HL-60 (cell line): Measurements from ENCODE around the gene OR10D3.

Source experiments
- DNase-seq, 2 experiments: peaks; one replicate each; pipeline ENCODE4 v3.0.0-alpha.2; 2010 to 2020; ENCODE audit warnings: low read depth in 1 of 2, low spot score in 1 of 2
- H3K27ac ChIP-seq: fragments of 250-450 bp; sonication (Bioruptor Pico); replicated peaks from 2 replicates; pipeline ENCODE4 v1.5.1; 2020; ENCODE audit warnings: mild to moderate bottlenecking, moderate library complexity
- H3K27me3 ChIP-seq: fragments of 250-450 bp; sonication (Bioruptor Pico); 2 replicates; pipeline ENCODE4 v1.5.1; 2021; ENCODE audit warnings: mild to moderate bottlenecking, moderate library complexity; ENCODE audit not compliant: insufficient read depth, poor library complexity, severe bottlenecking
- H3K4me3 ChIP-seq: replicated peaks from 2 replicates; pipeline ENCODE4 v1.5.1; 2011; ENCODE audit warnings: mild to moderate bottlenecking, control low read depth, low read length; ENCODE audit not compliant: insufficient read depth
- CTCF ChIP-seq: IDR thresholded peaks from one replicate; pipeline ENCODE4 v1.5.1; 2011; ENCODE audit warnings: low read length, control low read depth, inconsistent platforms; ENCODE audit not compliant: insufficient read depth
- GABPA ChIP-seq: IDR thresholded peaks from 2 replicates; pipeline ENCODE4 v1.6.1; 2012; ENCODE audit warnings: low read depth
- POLR2AphosphoS5 ChIP-seq: IDR thresholded peaks from 2 replicates; pipeline ENCODE4 v1.6.1; 2012; ENCODE audit warnings: low read depth
- REST ChIP-seq: IDR thresholded peaks from 2 replicates; pipeline ENCODE4 v1.6.1; 2012; ENCODE audit warnings: low read depth; ENCODE audit not compliant: insufficient replicate concordance
- SPI1 ChIP-seq: IDR thresholded peaks from 2 replicates; pipeline ENCODE4 v1.6.1; 2012; ENCODE audit warnings: low read depth, mild to moderate bottlenecking, borderline replicate concordance

OR10D3 gene

GRCh38 chr11:124172599-124172998 lies 10.5 kb upstream of the OR10D3 start:
- no peak for TF ChIP-seq CTCF
- no peak for TF ChIP-seq REST
- TF ChIP-seq GABPA = no peak
- TF ChIP-seq POLR2AphosphoS5 = no peak
- no peak for TF ChIP-seq SPI1
- DNase-seq = no peak
- H3K4me3 ChIP-seq = no peak overlapping the region

GRCh38 chr11:124174001-124174583 lies 9.1 kb upstream of the OR10D3 start:
- TF ChIP-seq GABPA (no peak), REST (no peak), POLR2AphosphoS5 (no peak), SPI1 (no peak), CTCF (no peak)
- no peak overlapping the region for H3K4me3 ChIP-seq
- no peak for DNase-seq

More at GRCh38 chr11:124172599-124172998, 10.5 kb upstream of the OR10D3 start:
- Histone ChIP-seq H3K27ac (no peak overlapping the region), H3K27me3 (no peaks in the 10 kb centered on the region)

GRCh38 chr11:124176925-124177715 lies 6.0 kb upstream of the OR10D3 start:
- DNase-seq = peak in 1 of 2 experiments; percentile 16
- no peak for TF ChIP-seq SPI1
- TF ChIP-seq REST = no peak
- no peak for TF ChIP-seq POLR2AphosphoS5
- TF ChIP-seq GABPA = no peak
- no peak for TF ChIP-seq CTCF
- no peaks in the 10 kb centered on the region for H3K27me3 ChIP-seq
- no peak overlapping the region for H3K27ac ChIP-seq
- H3K4me3 ChIP-seq = no peak overlapping the region

More at GRCh38 chr11:124174001-124174583, 9.1 kb upstream of the OR10D3 start:
- no peaks in the 10 kb centered on the region for H3K27me3 ChIP-seq
- no peak overlapping the region for H3K27ac ChIP-seq
